H9 (cell line): ENCODE results near the gene POLR2J. TPM values are rescaled to one million over a fixed set of nuclear protein-coding genes. Genes with fewer than 3 reads are reported as not detected.
A peak's percentile ranks its signal among the peaks of the same experiment; 100 is the strongest.
"Not testable (repeated sequence)": the region's sequence is repeated elsewhere in the genome, so short reads cannot be mapped to it uniquely, and the experiment has no call there.

Source experiments
- DNase-seq: peaks from one replicate; pipeline ENCODE4 v3.0.0-alpha.2; 2017
- H2AFZ ChIP-seq: one replicate; pipeline ENCODE4 v1.6.1; 2013; ENCODE audit warnings: mild to moderate bottlenecking, low read length, control low read depth, moderate library complexity
- H2AK5ac ChIP-seq: 2 replicates; pipeline ENCODE4 v1.6.1; 2013; ENCODE audit warnings: low read length, control low read depth, mixed read lengths; ENCODE audit not compliant: insufficient read length
- H2BK120ac ChIP-seq: one replicate; pipeline ENCODE4 v1.6.1; 2013; ENCODE audit warnings: low read depth, mild to moderate bottlenecking, low read length, control low read depth, inconsistent platforms; ENCODE audit not compliant: poor library complexity, severe bottlenecking
- H2BK12ac ChIP-seq: 2 replicates; pipeline ENCODE4 v1.6.1; 2013; ENCODE audit warnings: low read length, control low read depth, mixed read lengths, low read depth; ENCODE audit not compliant: insufficient read length
- H2BK15ac ChIP-seq: 2 replicates; pipeline ENCODE4 v1.6.1; 2013; ENCODE audit warnings: low read depth, low read length, control low read depth
- H2BK20ac ChIP-seq: one replicate; pipeline ENCODE4 v1.6.1; 2013; ENCODE audit warnings: low read depth, mild to moderate bottlenecking, low read length, control low read depth, inconsistent platforms; ENCODE audit not compliant: poor library complexity, severe bottlenecking
- H2BK5ac ChIP-seq: 2 replicates; pipeline ENCODE4 v1.6.1; 2013; ENCODE audit warnings: low read length, control low read depth, mixed read lengths; ENCODE audit not compliant: insufficient read length
- H3K14ac ChIP-seq: 2 replicates; pipeline ENCODE4 v1.6.1; 2013; ENCODE audit warnings: low read length, control low read depth; ENCODE audit not compliant: insufficient read depth
- H3K18ac ChIP-seq: 2 replicates; pipeline ENCODE4 v1.6.1; 2013; ENCODE audit warnings: low read depth, mild to moderate bottlenecking, mixed read lengths, low read length, control low read depth; ENCODE audit not compliant: insufficient read length
- H3K23ac ChIP-seq: 2 replicates; pipeline ENCODE4 v1.6.1; 2013; ENCODE audit warnings: low read length, control low read depth, mixed read lengths, low read depth; ENCODE audit not compliant: insufficient read length
- H3K23me2 ChIP-seq: 2 replicates; pipeline ENCODE4 v1.6.1; 2013; ENCODE audit warnings: low read depth, mild to moderate bottlenecking, mixed read lengths, low read length, control low read depth; ENCODE audit not compliant: insufficient read length, poor library complexity, severe bottlenecking
- H3K27ac ChIP-seq: 2 replicates; pipeline ENCODE4 v1.5.1; 2013; ENCODE audit warnings: low read length, control low read depth, mixed read lengths, low read depth; ENCODE audit not compliant: insufficient read length
- H3K27me3 ChIP-seq: 2 replicates; pipeline ENCODE4 v1.6.1; 2013; ENCODE audit warnings: low read length, control low read depth, inconsistent platforms; ENCODE audit not compliant: insufficient read depth
- H3K4ac ChIP-seq: 2 replicates; pipeline ENCODE4 v1.6.1; 2013; ENCODE audit warnings: low read depth, mild to moderate bottlenecking, control low read depth, inconsistent platforms, low read length, moderate library complexity
- H3K4me1 ChIP-seq: 2 replicates; pipeline ENCODE4 v1.6.1; 2013; ENCODE audit warnings: low read length, control low read depth, inconsistent platforms; ENCODE audit not compliant: insufficient read depth
- H3K4me2 ChIP-seq: 2 replicates; pipeline ENCODE4 v1.6.1; 2013; ENCODE audit warnings: low read length, control low read depth, mixed read lengths; ENCODE audit not compliant: insufficient read length, insufficient read depth
- H3K56ac ChIP-seq: 2 replicates; pipeline ENCODE4 v1.6.1; 2013; ENCODE audit warnings: low read depth, mild to moderate bottlenecking, mixed read lengths, low read length, control low read depth; ENCODE audit not compliant: insufficient read length
- H3K79me1 ChIP-seq: 2 replicates; pipeline ENCODE4 v1.6.1; 2013; ENCODE audit warnings: low read depth, mild to moderate bottlenecking, moderate library complexity, low read length, control low read depth, inconsistent platforms; ENCODE audit not compliant: insufficient read depth, poor library complexity, severe bottlenecking
- H3K79me2 ChIP-seq: 2 replicates; pipeline ENCODE4 v1.6.1; 2013; ENCODE audit warnings: low read length, control low read depth, inconsistent platforms; ENCODE audit not compliant: insufficient read depth
- H3K9ac ChIP-seq: 2 replicates; pipeline ENCODE4 v1.6.1; 2013; ENCODE audit warnings: low read length, control low read depth, mixed read lengths; ENCODE audit not compliant: insufficient read length; ENCODE audit errors: extremely low read depth
- H3K9me3 ChIP-seq: one replicate; pipeline ENCODE4 v1.6.1; 2013; ENCODE audit warnings: low read depth, low read length, inconsistent platforms; ENCODE audit not compliant: control insufficient read depth
- H3T11ph ChIP-seq: one replicate; pipeline ENCODE4 v1.6.1; 2013; ENCODE audit warnings: mild to moderate bottlenecking, low read length, control low read depth, inconsistent platforms
- H4K20me1 ChIP-seq: one replicate; pipeline ENCODE4 v1.6.1; 2013; ENCODE audit not compliant: control insufficient read depth, insufficient read length, insufficient read depth
- H4K5ac ChIP-seq: 2 replicates; pipeline ENCODE4 v1.6.1; 2013; ENCODE audit warnings: low read depth, mild to moderate bottlenecking, mixed read lengths, low read length, control low read depth; ENCODE audit not compliant: insufficient read length
- H4K8ac ChIP-seq: replicated peaks from 2 replicates; pipeline ENCODE4 v1.6.1; 2013; ENCODE audit warnings: low read length, control low read depth, mixed read lengths, low read depth; ENCODE audit not compliant: insufficient read length
- H4K91ac ChIP-seq: 2 replicates; pipeline ENCODE4 v1.6.1; 2013; ENCODE audit warnings: low read depth, mild to moderate bottlenecking, moderate library complexity, mixed read lengths, low read length, control low read depth; ENCODE audit not compliant: insufficient read length
- H3K27ac Mint-ChIP-seq, 3 experiments: 2 replicates in 2 of 3; 3 replicates in 1 of 3; pipeline ENCODE4 v1.8.0; 2020 to 2021; ENCODE audit warnings: mixed read lengths in 3 of 3, mild to moderate bottlenecking in 1 of 3, moderate library complexity in 1 of 3
- H3K27me3 Mint-ChIP-seq: 2 replicates; pipeline ENCODE4 v1.8.0; 2021; ENCODE audit warnings: low read depth, mild to moderate bottlenecking, moderate library complexity, mixed read lengths
- H3K36me3 Mint-ChIP-seq, 3 experiments: 2 replicates in 2 of 3; 3 replicates in 1 of 3; pipeline ENCODE4 v1.8.0; 2020 to 2021; ENCODE audit warnings: low read depth in 3 of 3, mixed read lengths in 3 of 3; ENCODE audit not compliant: insufficient read depth in 1 of 3
- H3K4me1 Mint-ChIP-seq, 2 experiments: 2 replicates each; pipeline ENCODE4 v1.8.0; 2020; ENCODE audit warnings: mixed read lengths in 2 of 2
- H3K4me3 Mint-ChIP-seq, 2 experiments: 2 replicates in 1 of 2; 3 replicates in 1 of 2; pipeline ENCODE4 v1.8.0; 2020 to 2021; ENCODE audit warnings: mild to moderate bottlenecking in 2 of 2, mixed read lengths in 2 of 2, moderate library complexity in 1 of 2
- H3K9me3 Mint-ChIP-seq, 2 experiments: 2 replicates in 1 of 2; 3 replicates in 1 of 2; pipeline ENCODE4 v1.8.0; 2020; ENCODE audit warnings: mild to moderate bottlenecking in 2 of 2, mixed read lengths in 2 of 2, moderate library complexity in 1 of 2
- WGBS: extraction: QIAGEN DNeasy Blood & Tissue Kit; methylation state at CpG from one replicate; pipeline ENCODE4 v1.1.7; 2013; ENCODE audit warnings: missing lambda C conversion rate, low lambda C conversion rate, mixed read lengths; ENCODE audit not compliant: insufficient read length; ENCODE audit errors: extremely low coverage; 5-methylcytosine and 5-hydroxymethylcytosine counted together
- total RNA-seq: library from RNA; stranded (reverse); gene quantifications from 2 replicates; pipeline ENCODE4 v1.2.1, GENCODE V29; 2021

The POLR2J gene
- total RNA-seq, 1 experiment from 2014 or later, result 58.5 TPM

- not testable (repeated sequence) for H3K18ac ChIP-seq, H3K4me3 Mint-ChIP-seq, H3K56ac ChIP-seq, H3K23me2 ChIP-seq, H3T11ph ChIP-seq, H3K4ac ChIP-seq, H3K79me1 ChIP-seq, H2AFZ ChIP-seq, H2BK120ac ChIP-seq, H3K23ac ChIP-seq, H3K27ac Mint-ChIP-seq, H4K91ac ChIP-seq, H2BK5ac ChIP-seq, DNase-seq, H3K4me1 ChIP-seq, H3K27ac ChIP-seq, H3K27me3 ChIP-seq, H4K5ac ChIP-seq, H3K9ac ChIP-seq, H2AK5ac ChIP-seq, H3K14ac ChIP-seq, H2BK20ac ChIP-seq, H3K79me2 ChIP-seq, H3K9me3 ChIP-seq, H3K4me2 ChIP-seq, H3K27me3 Mint-ChIP-seq, H3K9me3 Mint-ChIP-seq, H3K36me3 Mint-ChIP-seq, H2BK15ac ChIP-seq, H3K4me1 Mint-ChIP-seq, H4K20me1 ChIP-seq, H2BK12ac ChIP-seq, H4K8ac ChIP-seq
- no CpG with 5 or more reads among the region's 5 CpGs for WGBS
Measured at GRCh38 chr7:102520797-102521196, 42.1 kb upstream of the POLR2J start.

- peak within 1 kb of the TSS in 1 of 2 experiments; percentile 62; a peak in 1 of 5 replicates for H3K4me3 Mint-ChIP-seq
Measured at GRCh38 chr7:102517550-102518147, 38.9 kb upstream of the POLR2J start, which contains the start of gene RASA4B. Gene RASA4B (minus strand): TSS chr7:102517777. CDS start chr7:102517710, 67 bp downstream.

More at GRCh38 chr7:102517550-102518147, 38.9 kb upstream of the POLR2J start, which contains the start of gene RASA4B:
- H3K27ac Mint-ChIP-seq, H3K4me1 ChIP-seq, H3K18ac ChIP-seq, H3K4ac ChIP-seq, H3K4me2 ChIP-seq, H3K9ac ChIP-seq, H3K9me3 Mint-ChIP-seq, H4K8ac ChIP-seq, H4K5ac ChIP-seq, H2BK12ac ChIP-seq, H3K4me1 Mint-ChIP-seq, H2BK15ac ChIP-seq, H3K56ac ChIP-seq, H2BK5ac ChIP-seq, H4K91ac ChIP-seq, H3K79me2 ChIP-seq, H3K27ac ChIP-seq, H2BK20ac ChIP-seq, H3K9me3 ChIP-seq, H2AFZ ChIP-seq, H3T11ph ChIP-seq, H3K23me2 ChIP-seq, H3K27me3 Mint-ChIP-seq, H3K27me3 ChIP-seq, H3K14ac ChIP-seq, H4K20me1 ChIP-seq, H2BK120ac ChIP-seq, H2AK5ac ChIP-seq, H3K23ac ChIP-seq, H3K36me3 Mint-ChIP-seq, H3K79me1 ChIP-seq: not testable (repeated sequence)
- no CpG with 5 or more reads among the region's 61 CpGs for WGBS
- peak; percentile 4 for DNase-seq
